ENCODE data around the gene KRTAP2-1.
"Not testable (repeated sequence)": the region's sequence is repeated elsewhere in the genome, so short reads cannot be mapped to it uniquely, and the experiment has no call there.

Gene KRTAP2-1, protein sequence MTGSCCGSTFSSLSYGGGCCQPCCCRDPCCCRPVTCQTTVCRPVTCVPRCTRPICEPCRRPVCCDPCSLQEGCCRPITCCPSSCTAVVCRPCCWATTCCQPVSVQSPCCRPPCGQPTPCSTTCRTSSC

DNA sequence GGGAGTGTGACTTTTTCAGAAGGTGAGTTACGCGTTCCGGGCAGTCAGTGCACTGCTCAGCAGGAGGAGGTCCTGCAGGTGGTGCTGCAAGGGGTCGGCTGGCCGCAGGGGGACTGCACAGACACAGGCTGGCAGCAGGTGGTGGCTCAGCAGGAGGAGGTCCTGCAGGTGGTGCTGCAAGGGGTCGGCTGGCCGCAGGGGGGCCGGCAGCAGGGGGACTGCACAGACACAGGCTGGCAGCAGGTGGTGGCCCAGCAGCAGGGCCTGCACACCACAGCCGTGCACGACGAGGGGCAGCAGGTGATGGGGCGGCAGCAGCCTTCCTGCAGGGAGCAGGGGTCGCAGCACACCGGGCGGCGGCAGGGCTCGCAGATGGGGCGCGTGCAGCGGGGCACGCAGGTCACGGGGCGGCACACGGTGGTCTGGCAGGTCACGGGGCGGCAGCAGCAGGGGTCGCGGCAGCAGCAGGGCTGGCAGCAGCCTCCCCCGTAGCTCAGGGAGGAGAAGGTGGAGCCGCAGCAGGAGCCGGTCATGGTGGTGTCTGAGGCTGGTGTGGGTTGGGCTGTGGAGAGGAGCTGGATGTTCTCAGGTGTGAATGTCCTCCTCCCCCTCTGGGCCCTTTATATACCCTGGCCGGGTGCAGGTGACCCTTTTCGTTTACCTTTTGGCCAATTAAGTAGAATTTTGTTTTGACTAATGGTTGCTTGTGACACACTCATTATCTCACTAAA lies at the start of gene KRTAP2-1:
KRTAP2-1 (minus strand) TSS at position 582 of the 731 bp plus-strand sequence; CDS start at position 533, 49 bp downstream.
- DNase-seq, result not testable (repeated sequence)

DNA sequence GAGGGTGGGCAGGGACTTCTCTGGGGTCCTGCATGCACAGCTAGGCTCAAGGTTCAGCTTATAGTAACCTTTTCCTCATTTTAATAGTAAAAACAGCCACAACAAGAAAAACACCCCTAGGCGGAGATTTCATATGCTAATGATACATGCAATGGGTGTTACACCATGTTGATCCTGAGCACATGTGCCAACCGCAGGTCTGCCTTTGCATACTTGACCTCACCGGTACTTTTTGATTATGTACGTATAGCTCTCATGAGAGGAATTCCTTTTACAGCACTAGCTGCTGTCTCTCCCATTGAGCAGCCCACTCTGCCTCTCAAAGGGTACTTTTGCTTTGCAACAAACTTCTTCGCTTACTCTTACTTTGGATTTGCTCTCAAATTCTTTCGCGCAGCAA lies 48.9 kb upstream of the KRTAP2-1 start:
- no peak for DNase-seq

DNA sequence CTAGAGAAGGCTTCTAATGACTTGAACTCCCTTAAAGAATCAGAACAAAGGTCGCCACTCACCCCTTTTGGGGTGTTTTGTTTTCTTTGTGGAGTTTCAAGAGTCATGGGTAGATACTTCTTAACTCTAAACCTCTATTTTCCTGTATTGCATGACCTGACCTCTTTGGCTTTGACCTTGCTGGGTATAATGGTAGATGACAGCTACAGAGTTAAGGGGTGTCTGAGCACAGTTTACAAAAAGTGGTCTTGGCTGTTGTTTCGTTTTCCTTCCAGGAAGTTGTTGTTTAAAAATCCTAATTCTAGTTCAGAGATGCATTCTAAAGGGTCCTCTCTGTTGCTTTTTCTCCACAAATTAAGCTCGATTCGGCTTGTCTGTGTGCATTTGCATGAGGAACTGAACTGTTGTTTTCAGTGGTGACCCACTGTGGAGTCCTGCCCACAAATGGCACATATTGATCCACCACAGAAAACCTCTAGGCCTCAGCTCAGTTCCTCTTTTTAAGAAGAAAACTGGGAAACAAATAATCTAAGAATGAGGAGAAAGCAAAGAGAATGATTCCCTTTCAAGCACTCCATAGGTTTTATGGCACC lies 41.7 kb upstream of the KRTAP2-1 start:
- DNase-seq, result not testable (repeated sequence)

DNA sequence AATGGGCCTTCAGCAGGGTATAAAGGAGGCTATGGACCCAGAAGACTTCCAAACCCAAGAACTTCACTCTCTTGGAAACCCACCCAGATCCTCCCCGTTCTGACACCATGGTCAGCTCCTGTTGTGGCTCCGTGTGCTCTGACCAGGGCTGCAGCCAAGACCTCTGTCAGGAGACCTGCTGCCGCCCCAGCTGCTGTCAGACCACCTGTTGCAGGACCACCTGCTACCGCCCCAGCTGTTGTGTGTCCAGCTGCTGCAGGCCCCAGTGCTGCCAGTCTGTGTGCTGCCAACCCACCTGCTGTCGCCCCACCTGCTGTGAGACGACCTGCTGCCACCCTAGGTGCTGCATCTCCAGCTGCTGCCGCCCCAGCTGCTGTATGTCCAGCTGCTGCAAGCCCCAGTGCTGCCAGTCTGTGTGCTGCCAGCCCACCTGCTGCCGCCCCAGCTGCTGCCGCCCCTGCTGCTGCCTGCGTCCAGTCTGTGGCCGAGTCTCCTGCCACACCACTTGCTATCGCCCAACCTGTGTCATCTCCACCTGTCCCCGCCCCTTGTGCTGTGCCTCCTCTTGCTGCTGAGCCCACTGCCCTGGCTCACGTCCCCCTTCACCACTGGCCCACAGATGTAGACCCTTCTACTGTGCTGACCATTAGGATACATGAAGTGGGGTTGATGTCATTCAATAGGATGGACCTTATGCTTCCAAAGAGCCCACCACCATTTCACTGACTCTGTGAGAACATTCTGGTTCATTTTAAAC lies 37.2 kb upstream of the KRTAP2-1 start, which contains the start of gene KRTAP4-7:
KRTAP4-7 (plus strand) TSS at position 51 of the 757 bp plus-strand sequence; CDS start at position 108, 57 bp downstream.
- not testable (repeated sequence) for DNase-seq

DNA sequence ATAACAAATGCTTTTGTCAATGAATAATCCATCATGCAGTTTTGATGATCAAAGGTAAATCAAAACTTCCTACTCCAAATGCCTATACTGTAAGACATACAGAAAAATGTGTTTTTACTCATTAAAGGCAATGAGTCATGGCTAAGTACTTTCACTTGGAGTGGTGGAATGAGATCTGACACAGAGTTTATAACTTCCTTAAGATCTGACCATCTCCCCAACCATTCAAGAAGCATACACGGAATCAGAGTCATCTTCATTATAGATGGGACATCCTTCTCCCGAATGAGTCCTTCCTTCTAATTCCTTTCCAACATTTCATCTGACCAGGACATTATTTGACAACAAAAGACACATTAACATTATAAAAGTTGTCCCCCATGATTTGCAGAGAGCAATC lies 36.3 kb upstream of the KRTAP2-1 start:
- DNase-seq, result not testable (repeated sequence)

DNA sequence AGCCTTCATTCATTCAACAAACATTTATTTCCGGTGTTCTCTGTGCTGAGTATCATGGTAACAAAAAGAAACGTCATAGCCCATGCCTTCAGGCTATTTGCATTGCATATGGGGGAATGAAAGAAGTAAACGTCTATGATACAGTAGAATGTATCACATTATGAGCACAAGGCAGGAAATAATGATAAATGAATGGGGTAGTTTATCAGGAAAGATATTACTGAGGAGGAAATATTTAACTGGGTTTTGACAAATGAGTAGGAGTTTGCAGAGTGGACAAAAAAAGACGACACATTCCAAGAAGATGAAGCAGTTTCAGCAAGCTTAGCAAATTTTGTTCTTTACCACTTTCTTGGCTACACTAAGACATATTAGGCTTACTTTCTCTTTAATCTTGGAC lies 35.5 kb upstream of the KRTAP2-1 start:
- DNase-seq, result no peak

DNA sequence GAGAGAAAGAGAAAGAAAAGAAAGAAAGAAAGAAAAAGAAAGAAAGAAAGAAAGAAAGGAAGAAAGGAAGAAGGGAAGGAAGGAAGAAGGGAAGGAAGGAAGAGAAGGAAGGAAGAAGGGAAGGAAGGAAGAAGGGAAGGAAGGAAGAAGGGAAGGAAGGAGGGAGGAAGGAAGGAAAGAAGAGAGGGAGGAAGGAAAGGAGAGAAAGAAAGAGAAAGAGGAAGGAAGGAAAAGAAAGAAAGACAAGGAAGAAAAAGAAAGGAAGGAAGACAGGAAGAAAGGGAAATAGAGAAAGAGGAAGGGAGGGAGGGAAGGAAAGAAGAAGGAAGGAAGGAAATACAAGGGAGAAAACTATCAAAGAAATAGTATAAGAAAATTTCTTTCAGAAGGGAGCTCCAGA lies 29.7 kb upstream of the KRTAP2-1 start:
- DNase-seq, result no peak

DNA sequence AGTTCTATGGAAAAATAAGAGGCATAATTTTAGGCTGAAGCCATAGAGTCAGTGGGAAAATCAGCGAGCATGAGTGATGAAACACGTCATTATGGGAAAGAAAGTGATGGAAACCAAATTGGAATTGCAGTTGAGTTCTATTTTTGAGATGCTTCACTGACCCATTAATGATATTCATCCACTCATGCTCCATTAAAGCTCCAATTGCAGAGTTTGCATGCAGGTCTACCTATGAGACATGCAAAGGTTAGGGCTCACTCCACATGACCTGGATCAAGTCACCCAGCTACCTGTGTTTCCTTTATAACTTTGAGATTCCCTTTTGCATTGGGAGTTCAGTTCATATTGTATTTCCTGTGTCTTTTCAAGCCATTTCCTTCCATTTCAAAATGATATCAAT lies 26.6 kb upstream of the KRTAP2-1 start:
- DNase-seq, result no peak

DNA sequence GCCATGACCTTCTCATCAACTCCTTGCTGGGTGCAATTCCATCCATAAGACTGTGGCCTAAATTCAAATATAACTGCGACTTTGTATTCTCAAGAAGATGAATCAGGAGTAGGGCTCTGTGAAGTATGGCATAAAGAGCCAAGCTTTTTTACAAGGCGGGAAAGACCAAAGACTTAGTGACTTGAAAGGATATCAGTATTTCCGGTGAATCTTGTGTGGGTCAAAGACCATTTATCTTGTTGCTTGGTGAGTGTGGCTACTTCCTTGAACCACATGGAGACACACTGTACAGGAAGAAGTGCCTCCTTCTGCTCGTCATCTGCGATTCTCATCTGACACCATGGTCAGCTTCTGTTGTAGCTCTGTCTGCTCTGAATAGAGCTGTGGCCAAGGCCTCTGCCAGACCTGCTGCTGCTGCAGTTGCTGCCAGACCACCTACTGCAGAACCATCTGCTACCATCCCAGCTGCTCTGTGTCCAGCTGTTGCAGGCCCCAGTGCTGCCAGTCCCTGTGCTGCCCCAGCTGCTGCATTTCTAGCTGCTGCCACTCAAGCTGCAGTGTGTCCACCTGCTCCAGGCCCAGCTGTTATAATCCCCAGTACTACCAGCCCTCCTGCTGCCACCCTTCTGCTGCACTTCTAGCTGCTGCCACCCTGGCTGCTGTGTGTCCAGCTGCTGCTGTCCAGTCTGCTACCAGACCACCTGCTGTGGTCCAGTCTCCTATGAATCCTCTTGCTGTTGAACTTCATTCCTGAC lies 24.7 kb upstream of the KRTAP2-1 start:
- DNase-seq, result no peak

DNA sequence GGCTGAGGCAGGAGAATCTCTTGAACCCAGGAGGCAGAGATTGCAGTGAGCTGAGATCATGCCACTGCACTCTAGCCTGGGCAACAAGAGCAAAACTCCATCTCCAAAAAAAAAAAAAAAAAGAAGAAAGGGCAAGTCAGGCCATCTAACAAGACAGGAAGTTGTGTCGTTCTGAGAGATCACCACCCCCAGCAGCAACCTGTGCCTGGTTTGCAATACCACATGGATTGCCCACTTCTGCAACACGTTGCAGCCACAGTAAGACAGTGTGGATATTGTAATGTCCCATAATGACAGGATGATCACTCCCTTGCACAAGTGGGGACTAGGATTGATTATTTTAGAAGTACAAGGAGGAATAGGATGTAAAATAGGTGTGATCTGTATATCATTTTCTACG lies 21.9 kb upstream of the KRTAP2-1 start:
- DNase-seq, result no peak

DNA sequence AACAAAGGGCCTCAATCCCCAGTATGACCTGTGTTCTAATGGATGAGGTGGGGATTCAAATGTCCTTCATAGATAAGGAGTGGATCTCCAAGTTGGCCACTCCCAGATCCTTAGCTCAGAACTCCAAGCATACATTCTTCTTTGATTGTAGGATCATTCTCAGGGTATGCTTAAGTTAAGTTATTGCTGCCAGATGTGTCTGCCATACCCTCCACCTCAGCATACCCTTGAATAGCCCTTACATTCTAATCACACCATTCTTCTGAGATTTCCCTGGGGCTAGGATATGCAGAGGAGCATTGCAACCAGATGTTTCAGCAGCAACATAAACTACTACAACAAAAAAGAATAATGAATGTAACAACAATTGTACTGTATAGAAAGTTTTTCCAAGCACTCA lies 20.2 kb upstream of the KRTAP2-1 start:
- DNase-seq, result no peak

DNA sequence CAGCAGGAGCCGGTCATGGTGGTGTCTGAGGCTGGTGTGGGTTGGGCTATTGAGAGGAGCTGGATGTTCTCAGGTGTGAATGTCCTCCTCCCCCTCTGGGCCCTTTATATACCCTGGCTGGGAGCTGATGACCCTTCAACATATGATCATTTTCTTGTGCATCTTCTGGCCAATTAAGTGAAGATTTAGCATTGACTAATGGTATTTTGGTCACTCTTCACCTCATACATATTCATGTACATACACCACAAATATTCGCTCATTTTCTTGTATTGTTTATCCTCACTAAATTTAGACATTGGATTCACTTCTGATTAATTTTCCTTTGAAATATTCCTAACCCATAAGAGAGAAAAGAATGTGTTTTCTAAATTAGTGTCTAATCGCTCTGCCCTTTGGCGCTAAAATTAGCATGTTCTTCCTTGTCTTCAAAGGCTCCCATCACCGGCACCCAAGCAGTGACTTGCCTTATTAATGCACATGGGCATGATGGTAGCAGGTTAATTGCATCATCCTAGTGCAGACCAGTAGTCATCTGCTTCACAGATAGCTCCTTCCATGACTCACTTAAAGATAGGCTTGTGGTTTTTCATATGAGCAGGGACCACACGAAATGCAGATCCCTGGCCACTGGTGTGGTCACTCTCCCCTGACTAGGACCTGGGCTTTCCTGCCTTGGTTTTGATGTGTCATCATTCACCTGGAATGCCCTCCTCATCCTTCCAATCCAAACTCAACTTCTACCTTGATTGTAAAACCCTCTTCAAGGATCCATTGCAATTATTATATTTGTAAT lies 18.9 kb upstream of the KRTAP2-1 start, which contains the start of gene KRTAP2-4:
KRTAP2-4 (minus strand) TSS at position 51 of the 796 bp plus-strand sequence; CDS start at position 17, 34 bp downstream.
- DNase-seq, result no peak

DNA sequence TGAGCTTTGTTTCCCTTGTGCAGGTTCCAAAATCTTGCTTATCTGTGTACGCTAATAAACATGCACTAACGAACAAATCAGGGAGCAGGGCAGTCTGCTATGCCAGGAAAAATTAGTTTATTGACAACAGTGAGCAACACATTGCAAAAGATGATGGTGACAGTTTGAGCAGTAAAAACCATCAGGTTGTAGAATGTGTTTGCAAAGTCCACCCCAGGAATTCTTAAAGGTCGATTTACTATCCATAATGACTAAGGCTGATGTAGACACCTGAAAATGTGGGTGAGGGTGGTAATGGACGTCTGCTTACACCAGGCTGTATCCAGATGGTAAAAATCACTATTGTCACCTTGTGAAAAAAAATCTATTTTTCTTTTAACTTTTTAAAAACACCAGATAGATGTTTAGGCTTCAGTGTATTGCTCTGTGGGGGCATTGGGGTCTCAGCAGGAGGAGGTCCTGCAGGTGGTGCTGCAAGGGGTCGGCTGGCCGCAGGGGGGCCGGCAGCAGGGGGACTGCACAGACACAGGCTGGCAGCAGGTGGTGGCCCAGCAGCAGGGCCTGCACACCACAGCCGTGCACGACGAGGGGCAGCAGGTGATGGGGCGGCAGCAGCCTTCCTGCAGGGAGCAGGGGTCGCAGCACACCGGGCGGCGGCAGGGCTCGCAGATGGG lies 18.0 kb upstream of the KRTAP2-1 start:
- DNase-seq, result not testable (repeated sequence)

DNA sequence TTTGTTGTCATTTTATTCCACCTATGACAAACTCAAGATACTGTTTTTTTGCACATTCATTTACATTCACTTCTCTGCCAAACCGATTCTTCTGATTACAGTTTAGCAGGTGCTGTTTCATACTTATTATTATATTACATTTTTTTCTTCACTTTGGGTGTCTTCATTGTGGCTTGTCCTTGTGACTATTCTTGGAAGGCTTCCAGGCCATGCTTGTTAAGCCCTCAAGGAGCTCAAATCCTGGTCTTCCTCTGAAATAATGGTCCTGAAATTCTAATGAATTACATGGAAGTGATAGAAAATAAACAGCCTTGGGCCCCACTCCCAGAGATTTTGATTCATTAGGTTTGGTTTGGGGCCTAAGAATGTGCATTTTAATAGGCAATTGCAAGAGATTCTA lies 17.2 kb upstream of the KRTAP2-1 start:
- no peak for DNase-seq

DNA sequence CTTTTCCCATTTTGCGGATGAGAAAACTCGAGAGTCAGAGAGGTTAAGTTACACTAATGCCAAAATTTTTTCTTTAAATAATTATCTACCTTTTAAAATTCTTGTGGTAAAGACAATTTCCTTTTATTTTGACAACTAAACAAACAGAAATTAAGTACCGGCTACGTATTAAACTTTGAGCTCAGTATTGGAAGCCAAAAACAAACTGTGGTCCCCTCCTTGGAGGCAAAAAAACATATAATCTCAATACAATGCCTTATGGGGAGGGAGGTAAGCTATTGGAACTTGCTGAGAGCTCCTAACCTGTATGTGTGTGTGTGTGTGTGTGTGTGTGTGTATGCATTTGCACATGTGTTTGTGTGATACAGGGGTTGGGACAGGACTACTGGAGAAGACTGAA lies 16.3 kb upstream of the KRTAP2-1 start:
- no peak for DNase-seq

DNA sequence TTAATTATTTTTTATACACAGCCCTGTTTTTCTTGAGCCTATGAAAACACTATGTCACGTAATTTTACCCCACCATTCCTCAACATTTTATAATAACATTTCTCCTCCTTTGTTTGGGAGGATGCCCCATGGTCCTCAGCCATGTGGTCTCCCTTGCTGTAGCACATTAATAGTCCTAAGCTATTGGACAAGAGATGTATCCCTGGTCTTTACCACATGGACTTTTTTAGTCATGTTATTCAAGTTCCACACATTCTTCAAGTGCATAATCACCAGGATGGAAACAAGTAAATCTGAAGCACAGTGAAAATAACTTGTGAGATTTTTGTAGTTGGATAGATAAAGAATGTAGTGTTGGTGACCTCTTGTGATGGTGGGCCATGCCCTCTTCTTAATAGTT lies 14.8 kb upstream of the KRTAP2-1 start:
- DNase-seq, result no peak

DNA sequence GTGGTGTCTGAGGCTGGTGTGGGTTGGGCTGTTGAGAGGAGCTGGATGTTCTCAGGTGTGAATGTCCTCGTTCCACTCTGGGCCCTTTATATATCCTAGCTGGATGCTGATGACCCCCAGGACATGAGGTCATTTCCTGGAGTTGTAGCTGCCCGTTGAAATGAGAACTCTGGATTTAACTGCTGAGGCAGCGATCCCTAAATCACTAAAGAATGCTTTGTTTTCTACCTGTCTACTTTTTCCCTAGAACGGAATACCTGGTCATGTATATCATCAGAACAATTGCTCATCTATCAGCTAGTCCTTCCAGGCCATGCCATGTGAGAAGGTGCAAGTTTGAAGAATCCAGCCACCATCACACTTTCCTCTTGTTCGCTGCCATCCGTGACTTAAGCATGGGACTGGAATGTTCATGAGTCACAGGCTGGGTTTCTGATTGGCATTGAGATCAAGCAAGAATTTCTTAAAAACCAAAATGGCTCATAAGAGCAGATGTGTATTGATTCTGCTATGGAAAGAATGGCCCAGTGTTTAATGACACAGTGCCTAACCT lies 13.0 kb upstream of the KRTAP2-1 start, which contains the start of gene KRTAP2-3:
KRTAP2-3 (minus strand) TSS at position 63 of the 553 bp plus-strand sequence. CDS start 64 bp downstream, outside the sequence.
- DNase-seq, result no peak

DNA sequence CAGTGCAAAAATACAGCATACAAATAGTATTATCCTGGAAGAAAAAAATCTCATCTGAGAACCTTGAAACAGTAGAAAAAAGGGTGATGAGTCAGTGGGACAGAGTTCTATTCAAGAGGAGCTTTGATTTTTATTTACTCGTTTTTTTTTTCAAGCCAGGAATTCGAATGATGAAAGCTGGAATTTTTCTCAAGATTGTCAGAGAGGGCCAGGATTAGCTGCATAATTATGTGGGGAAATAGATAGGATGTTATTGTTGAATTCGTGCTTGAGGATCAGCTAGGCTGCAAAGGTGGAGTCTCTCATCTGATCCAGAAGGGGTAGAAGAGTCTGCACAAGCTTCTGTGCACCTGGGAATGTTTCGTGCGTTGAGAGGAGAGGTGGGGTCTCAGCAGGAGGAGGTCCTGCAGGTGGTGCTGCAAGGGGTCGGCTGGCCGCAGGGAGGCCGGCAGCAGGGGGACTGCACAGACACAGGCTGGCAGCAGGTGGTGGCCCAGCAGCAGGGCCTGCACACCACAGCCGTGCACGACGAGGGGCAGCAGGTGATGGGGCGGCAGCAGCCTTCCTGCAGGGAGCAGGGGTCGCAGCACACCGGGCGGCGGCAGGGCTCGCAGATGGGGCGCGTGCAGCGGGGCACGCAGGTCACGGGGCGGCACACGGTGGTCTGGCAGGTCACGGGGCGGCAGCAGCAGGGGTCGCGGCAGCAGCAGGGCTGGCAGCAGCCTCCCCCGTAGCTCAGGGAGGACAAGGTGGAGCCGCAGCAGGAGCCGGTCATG lies 12.3 kb upstream of the KRTAP2-1 start:
- DNase-seq, result not testable (repeated sequence)

DNA sequence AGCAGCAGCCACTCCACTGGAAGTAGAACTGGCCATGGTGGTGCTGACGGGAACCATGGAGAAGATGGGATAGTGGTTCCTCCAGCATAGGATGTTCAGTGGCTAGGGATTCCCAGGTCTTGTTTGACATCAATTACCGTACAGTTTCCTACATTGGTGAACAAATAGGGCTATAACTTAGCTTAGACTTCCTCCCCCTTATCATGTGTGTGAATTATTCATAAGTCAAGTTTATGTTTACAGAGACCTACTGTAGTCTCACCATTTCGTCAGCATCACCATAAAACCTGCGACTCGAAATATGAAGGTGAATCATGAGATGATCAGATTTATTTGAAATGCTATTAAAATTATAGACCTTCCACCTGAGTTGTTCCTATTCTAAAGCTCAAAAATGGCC lies 11.6 kb upstream of the KRTAP2-1 start:
- DNase-seq, result no peak

DNA sequence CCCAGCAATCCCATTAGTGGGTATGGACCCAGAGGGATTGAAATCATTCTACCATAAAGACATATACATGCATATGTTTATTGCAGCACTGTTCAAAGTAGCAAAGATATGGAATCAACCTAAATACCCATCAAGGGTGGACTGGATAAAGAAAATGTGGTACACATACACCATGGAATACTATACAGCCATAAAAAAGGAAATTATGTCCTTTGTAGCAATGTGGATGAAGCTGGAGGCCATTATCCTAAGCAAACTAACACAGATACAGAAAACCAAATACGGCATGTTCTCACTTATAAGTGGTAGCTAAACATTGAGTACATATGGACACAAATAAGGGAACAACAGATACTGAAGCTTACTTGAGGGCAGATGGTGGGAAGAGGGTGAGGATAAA lies 10.4 kb upstream of the KRTAP2-1 start:
- DNase-seq, result no peak
